ENCODE results near the gene PFN4.

Gene PFN4

GRCh38 chr2:24076849-24077534 lies 46.1 kb downstream of the PFN4 start:
- DNase-seq = no peak

GRCh38 chr2:24075915-24076848 lies 47.0 kb downstream of the PFN4 start, which contains the start of gene SF3B6:
SF3B6 (minus strand) TSS chr2:24076326; CDS start chr2:24076229, 97 bp downstream.
- DNase-seq = peak; percentile 100

- DNase-seq = no peak
These were observed 47.9 kb downstream of the PFN4 start for GRCh38 chr2:24075259-24075658.

GRCh38 chr2:24073816-24074215 lies 49.3 kb downstream of the PFN4 start:
- DNase-seq = no peak

- no peak for DNase-seq
These were observed 50.9 kb downstream of the PFN4 start for GRCh38 chr2:24072259-24072658.

- no peak for DNase-seq
These were observed 57.8 kb downstream of the PFN4 start for GRCh38 chr2:24065341-24065740.
